GM12878 (cell line): ENCODE results near the gene TBC1D1. TPM values are rescaled to one million over a fixed set of nuclear protein-coding genes. Genes with fewer than 3 reads are reported as not detected.

ENCODE experiments used
- ATAC-seq: fragments of 200-7000 bp; cut with Tn5 transposase; 3 replicates; pipeline ENCODE4 v1.9.1; 2020; ENCODE audit warnings: mild to moderate bottlenecking, moderate library complexity
- BruUV-seq: library from RNA; stranded (reverse); fragments of 400-500 nt; replicated peaks from 2 replicates; lab custom pipeline; 2021; lab: Mats Ljungman, UMichigan
- CTCF ChIA-PET: fragments of 300-600 bp; sonication (Branson Sonifier 250); formaldehyde crosslinking; extraction: SDS; loops from one replicate; lab custom pipeline; 2021; ENCODE audit warnings: inconsistent platforms; lab: Yijun Ruan, JAX
- POLR2A ChIA-PET: fragments of 350-600 bp; formaldehyde crosslinking; extraction: SDS; loops from one replicate; lab custom pipeline; 2021; ENCODE audit warnings: inconsistent platforms; lab: Charles Lee
- RAD21 ChIA-PET: fragments of 300-600 bp; sonication (Branson Sonifier 250); formaldehyde crosslinking; loops from one replicate; lab custom pipeline; 2023; ENCODE audit warnings: antibody characterized with exemption; ENCODE audit not compliant: unreplicated experiment; lab: Charles Lee
- SMC1A ChIA-PET: fragments of 300-600 bp; sonication (Branson Sonifier 250); formaldehyde crosslinking; loops from one replicate; lab custom pipeline; 2023; ENCODE audit not compliant: unreplicated experiment, uncharacterized antibody; lab: Charles Lee
- DNase-seq: peaks from one replicate; pipeline ENCODE4 v3.0.0-alpha.2; 2011; ENCODE audit warnings: low read depth, low spot score
- FAIRE-seq: peaks from 3 replicates; lab custom pipeline; 2011; peaks lifted over from hg19 to GRCh38; lab: Jason Lieb, UNC
- H2AFZ ChIP-seq: 2 replicates; pipeline ENCODE4 v1.6.0; 2011; ENCODE audit warnings: low read depth, low read length, control low read depth; ENCODE audit not compliant: control insufficient read depth
- H3K27ac ChIP-seq: 2 replicates; pipeline ENCODE4 v1.5.1; 2011; ENCODE audit warnings: control low read depth; ENCODE audit not compliant: control insufficient read depth, insufficient read depth
- H3K27me3 ChIP-seq, 2 experiments: replicated peaks in 1 of 2; 2 replicates each; pipeline versions ENCODE4 v1.6.0 to v1.6.1; 2011; ENCODE audit warnings: low read length in 1 of 2; ENCODE audit not compliant: control insufficient read depth in 2 of 2, insufficient read depth in 2 of 2
- H3K36me3 ChIP-seq, 2 experiments: 2 replicates each; pipeline ENCODE4 v1.5.1; 2011; ENCODE audit warnings: low read length in 1 of 2; ENCODE audit not compliant: control insufficient read depth in 2 of 2, insufficient read depth in 2 of 2
- H3K4me1 ChIP-seq: 2 replicates; pipeline ENCODE4 v1.6.1; 2011; ENCODE audit warnings: mild to moderate bottlenecking, low read length, moderate library complexity, mixed read lengths; ENCODE audit not compliant: control insufficient read depth, insufficient read depth
- H3K4me2 ChIP-seq: 2 replicates; pipeline ENCODE4 v1.6.0; 2011; ENCODE audit warnings: control low read depth; ENCODE audit not compliant: control insufficient read depth, insufficient read depth
- H3K4me3 ChIP-seq: fragments of 200-600 bp; sonication (generic); 2 replicates; pipeline ENCODE4 v1.5.1; 2016
- H3K79me2 ChIP-seq: 2 replicates; pipeline ENCODE4 v1.6.0; 2011; ENCODE audit warnings: low read length; ENCODE audit not compliant: control insufficient read depth, insufficient read depth
- H3K9ac ChIP-seq: 2 replicates; pipeline ENCODE4 v1.8.0; 2011; ENCODE audit warnings: low read length, control low read depth, mixed read lengths; ENCODE audit not compliant: control insufficient read depth, insufficient read depth
- H3K9me3 ChIP-seq: replicated peaks from 3 replicates; pipeline ENCODE4 v1.5.1; 2011; ENCODE audit warnings: mild to moderate bottlenecking, low read length; ENCODE audit not compliant: control insufficient read depth, insufficient read depth
- H4K20me1 ChIP-seq: 2 replicates; pipeline ENCODE4 v1.6.0; 2011; ENCODE audit not compliant: control insufficient read depth, insufficient read depth
- E2F8 ChIP-seq: fragments of 450-650 bp; IDR thresholded peaks from 2 replicates; pipeline ENCODE4 v1.6.1; 2018; ENCODE audit warnings: mild to moderate bottlenecking, low read depth, moderate library complexity; ENCODE audit not compliant: partially characterized antibody
- JUNB ChIP-seq: IDR thresholded peaks from 2 replicates; pipeline ENCODE4 v1.6.1; 2016; ENCODE audit warnings: antibody characterized with exemption, mild to moderate bottlenecking
- PAX5 ChIP-seq: IDR thresholded peaks from 2 replicates; pipeline ENCODE4 v1.6.1; 2011; ENCODE audit warnings: low read depth, low read length, borderline replicate concordance
- POU2F2 ChIP-seq: IDR thresholded peaks from 3 replicates; pipeline ENCODE4 v1.6.1; 2011; ENCODE audit warnings: low read depth, mild to moderate bottlenecking, low read length, borderline replicate concordance
- RAD21 ChIP-seq: IDR thresholded peaks from 2 replicates; pipeline ENCODE4 v1.6.1; 2011; ENCODE audit warnings: mild to moderate bottlenecking, low read depth, low read length, moderate library complexity; ENCODE audit not compliant: insufficient read depth
- RAD51 ChIP-seq: fragments of 450-650 bp; IDR thresholded peaks from 2 replicates; pipeline ENCODE4 v1.6.1; 2016; ENCODE audit warnings: moderate library complexity, mild to moderate bottlenecking, inconsistent platforms
- RFX5 ChIP-seq: IDR thresholded peaks from 2 replicates; pipeline ENCODE4 v1.6.1; 2011; ENCODE audit warnings: low read depth, low read length, improper control_type of control experiment
- SMARCA5 ChIP-seq: fragments of 450-650 bp; IDR thresholded peaks from 2 replicates; pipeline ENCODE4 v1.6.1; 2017; ENCODE audit warnings: mild to moderate bottlenecking
- SP1 ChIP-seq: IDR thresholded peaks from one replicate; pipeline ENCODE4 v1.6.1; 2011; ENCODE audit warnings: low read depth, low read length
- SUZ12 ChIP-seq: fragments of 200-600 bp; sonication (generic); IDR thresholded peaks from one replicate; pipeline ENCODE4 v1.6.1; 2018; ENCODE audit warnings: antibody characterized with exemption, mild to moderate bottlenecking; ENCODE audit not compliant: unreplicated experiment
- TCF3 ChIP-seq: IDR thresholded peaks from 2 replicates; pipeline ENCODE4 v1.6.1; 2012; ENCODE audit warnings: low read depth, mild to moderate bottlenecking, low read length, borderline replicate concordance; ENCODE audit not compliant: insufficient read depth
- ZNF384 ChIP-seq: IDR thresholded peaks from 2 replicates; pipeline ENCODE4 v1.6.1; 2012; ENCODE audit warnings: low read depth, mild to moderate bottlenecking, low read length, improper control_type of control experiment, borderline replicate concordance
- WGBS: methylation state at CpG from one replicate; pipeline ENCODE4 v1.1.6; 2016; ENCODE audit warnings: low lambda C conversion rate; ENCODE audit not compliant: insufficient replicate concordance, insufficient coverage; ENCODE audit errors: missing lambda C conversion rate; 5-methylcytosine and 5-hydroxymethylcytosine counted together
- in situ Hi-C: fragments of 300-500 bp; cut with MboI; formaldehyde crosslinking; loops from 9 replicates; pipeline ENCODE4 v1.14.3; 2018; ENCODE audit warnings: mixed read lengths
- intact Hi-C: fragments of 100-400 bp; cut with micrococcal nuclease; formaldehyde crosslinking; loops from one replicate; pipeline ENCODE4 v1.14.2; 2022; ENCODE audit not compliant: unreplicated experiment
- polyA plus RNA-seq, 11 experiments: library from polyadenylated mRNA; depleted of rRNA in 4 of 11; unstranded in 6 of 11; stranded (reverse) in 5 of 11; fragments of >200 nt; fragmentation: Nextera tagmentation in 4 of 11; fragmentation: Illumina TruSeq in 1 of 11; extraction: Ambion mirVana in 4 of 11; extraction: Trizol in 1 of 11; gene quantifications; 1 replicate in 1 of 11; 2 replicates in 10 of 11; pipeline versions ENCODE4 v1.2.1 to v1.2.3, GENCODE V29; 2011 to 2016; ENCODE audit warnings: inconsistent platforms in 2 of 11, missing spikeins in 2 of 11, low read depth in 1 of 11
- total RNA-seq, 4 experiments: library from RNA; depleted of rRNA in 3 of 4; stranded (reverse); fragments of >200 nt in 3 of 4; fragmentation: Illumina TruSeq in 1 of 4; extraction: Trizol in 1 of 4; gene quantifications; 2 replicates each; pipeline versions ENCODE4 v1.2.1 to v1.2.3, GENCODE V29; 2013 to 2021
- TF ChIP-seq, protein P1 (sequence below): IDR thresholded peaks from 2 replicates; pipeline ENCODE4 v1.6.1; 2011; ENCODE audit warnings: borderline replicate concordance, low read depth, mild to moderate bottlenecking, moderate library complexity, low read length; ENCODE audit not compliant: insufficient read depth, poor library complexity, severe bottlenecking

TBC1D1 gene
- total and polyA plus RNA-seq, 10 of the 15 experiments (the other 5 are each of a cell fraction or from before 2014, with no cell fraction given): 5.3 to 102 (median 57.8) TPM

DNA sequence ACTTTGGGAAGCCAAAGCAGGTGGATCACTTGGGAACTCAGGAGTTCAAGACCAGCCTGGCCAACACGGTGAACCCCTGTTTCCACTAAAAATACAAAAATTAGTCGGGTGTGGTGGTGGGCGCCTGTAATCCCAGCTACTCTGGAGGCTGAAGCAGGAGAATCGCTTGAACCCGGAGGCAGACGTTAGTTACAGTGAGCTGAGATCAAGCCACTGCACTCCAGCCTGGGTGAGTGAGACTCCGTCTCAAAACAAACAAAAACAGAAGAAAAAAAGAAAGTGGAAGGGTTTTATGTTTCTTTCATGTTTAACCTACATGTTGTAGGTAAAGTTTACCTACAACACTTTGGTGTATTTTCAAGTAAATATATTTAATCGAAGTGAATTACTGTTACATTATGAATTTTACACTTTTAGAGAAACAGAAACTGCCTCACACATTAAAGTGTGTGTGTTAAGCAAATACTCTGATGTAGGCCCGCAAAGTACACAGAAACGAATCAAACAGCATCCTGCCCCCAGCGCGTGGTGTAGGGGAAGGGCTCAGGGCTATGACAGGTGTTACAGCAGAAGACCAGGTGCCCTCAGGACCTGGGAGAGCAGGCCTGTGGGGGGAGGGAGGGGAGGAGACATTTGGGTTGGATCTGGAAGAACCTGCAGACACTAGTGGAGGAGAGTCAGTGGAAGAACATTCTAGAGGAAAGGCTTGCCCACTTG, 108.3 kb downstream of the TBC1D1 start:
- Histone ChIP-seq H3K9ac (no peak overlapping the region), H3K36me3 (no peaks in the 10 kb centered on the region), H3K4me3 (no peak overlapping the region), H3K27me3 (no peaks in the 10 kb centered on the region), H3K9me3 (no peaks in the 10 kb centered on the region), H3K27ac (no peak overlapping the region), H2AFZ (no peak overlapping the region), H4K20me1 (no peaks in the 10 kb centered on the region), H3K4me1 (peaks cover 5% of the 10 kb centered on the region), H3K79me2 (peaks cover 2% of the 10 kb centered on the region; the same call in 1 of the 2 replicates), H3K4me2 (no peak overlapping the region)
- ChIA-PET RAD21 (no interaction called here), SMC1A (no interaction called here), POLR2A (no interaction called here), CTCF (no interaction called here)
- 96% methylated on average over 12 of the region's 12 CpGs for WGBS
- in situ Hi-C loops: no loop called here
- FAIRE-seq: no peak
- intact Hi-C loops: no loop called here
- ATAC-seq: no peak
- BruUV-seq: no TSS peak
- no peak for DNase-seq
- no peak for TF ChIP-seq SP1
- no peak for TF ChIP-seq ZNF384

DNA sequence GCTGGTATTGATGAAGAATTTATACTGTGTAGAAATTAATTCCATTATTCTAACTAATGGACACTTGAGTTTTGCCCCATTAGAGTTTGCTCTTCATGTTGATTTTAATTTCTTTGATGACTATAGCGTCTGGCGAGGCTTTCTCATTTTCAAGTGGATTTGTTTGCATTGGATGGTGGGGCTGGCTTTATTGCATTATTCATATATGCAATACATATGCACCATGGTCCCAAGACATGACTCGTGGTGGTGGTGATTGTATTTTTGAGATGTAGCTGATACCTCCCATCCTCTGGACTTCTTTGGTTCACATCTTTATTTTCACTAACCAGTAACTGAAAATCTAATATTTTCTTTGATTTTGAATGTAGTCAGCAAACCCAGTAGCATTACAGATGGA, 109.1 kb downstream of the TBC1D1 start:
- Histone ChIP-seq H3K36me3 (no peaks in the 10 kb centered on the region), H2AFZ (no peak overlapping the region), H3K4me2 (no peak overlapping the region), H3K4me1 (no peaks in the 10 kb centered on the region; the same call in 1 of the 2 replicates), H3K27me3 (no peaks in the 10 kb centered on the region), H4K20me1 (no peaks in the 10 kb centered on the region), H3K79me2 (peaks cover 2% of the 10 kb centered on the region; the same call in 1 of the 2 replicates), H3K27ac (no peak overlapping the region), H3K9ac (no peak overlapping the region), H3K4me3 (no peak overlapping the region), H3K9me3 (no peaks in the 10 kb centered on the region)
- ATAC-seq (no peak), FAIRE-seq (no peak), DNase-seq (no peak)
- ChIA-PET CTCF (no interaction called here), POLR2A (no interaction called here), RAD21 (no interaction called here), SMC1A (no interaction called here)
- 92% methylated on average over 3 of the region's 3 CpGs for WGBS
- TF ChIP-seq E2F8 (no peak), SMARCA5 (no peak), TCF3 (no peak), JUNB (no peak), RFX5 (no peak), PAX5 (no peak), POU2F2 (no peak), SUZ12 (no peak), RAD21 (no peak), RAD51 (no peak)
- TF ChIP-seq, protein P1, sequence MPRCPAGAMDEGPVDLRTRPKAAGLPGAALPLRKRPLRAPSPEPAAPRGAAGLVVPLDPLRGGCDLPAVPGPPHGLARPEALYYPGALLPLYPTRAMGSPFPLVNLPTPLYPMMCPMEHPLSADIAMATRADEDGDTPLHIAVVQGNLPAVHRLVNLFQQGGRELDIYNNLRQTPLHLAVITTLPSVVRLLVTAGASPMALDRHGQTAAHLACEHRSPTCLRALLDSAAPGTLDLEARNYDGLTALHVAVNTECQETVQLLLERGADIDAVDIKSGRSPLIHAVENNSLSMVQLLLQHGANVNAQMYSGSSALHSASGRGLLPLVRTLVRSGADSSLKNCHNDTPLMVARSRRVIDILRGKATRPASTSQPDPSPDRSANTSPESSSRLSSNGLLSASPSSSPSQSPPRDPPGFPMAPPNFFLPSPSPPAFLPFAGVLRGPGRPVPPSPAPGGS: no peak
- no TSS peak for BruUV-seq
- intact Hi-C loops (no loop called here), in situ Hi-C loops (no loop called here)
